Measurements from ENCODE around the gene DOCK3. TPM values are rescaled to one million over a fixed set of nuclear protein-coding genes. Genes with fewer than 3 reads are reported as not detected.
"Not testable (repeated sequence)": the region's sequence is repeated elsewhere in the genome, so short reads cannot be mapped to it uniquely, and the experiment has no call there.

DOCK3 gene
- total RNA-seq, 2 experiments from 2014 or later: 1.6 to 1.7 TPM

GRCh38 chr3:50759015-50759414, 84.3 kb downstream of the DOCK3 start:
- intact Hi-C loops (cut with micrococcal nuclease): no loop called here
- no peaks in the 10 kb centered on the region for H3K9me3 Mint-ChIP-seq
- DNase-seq: no peak
- H3K27ac Mint-ChIP-seq: no peak overlapping the region
- no peak overlapping the region for H3K4me3 Mint-ChIP-seq
- no peaks in the 10 kb centered on the region for H3K36me3 Mint-ChIP-seq (ENCODE audit: low read depth)
- no peaks in the 10 kb centered on the region for H3K27me3 Mint-ChIP-seq (ENCODE audit: low read depth)
- no peaks in the 10 kb centered on the region for H3K4me1 Mint-ChIP-seq (ENCODE audit: low read depth)
- CTCF ChIA-PET: interaction anchor here (0.6 kb wide), 1 partner anchor 157 kb away, joined by 3 read pairs; no protein-coding TSS in a partner anchor

GRCh38 chr3:50777680-50778079, 103.0 kb downstream of the DOCK3 start:
- H3K4me1 Mint-ChIP-seq (ENCODE audit: low read depth): no peaks in the 10 kb centered on the region
- peaks cover 5% of the 10 kb centered on the region for H3K9me3 Mint-ChIP-seq
- peaks cover 7% of the 10 kb centered on the region for H3K27me3 Mint-ChIP-seq (ENCODE audit: low read depth)
- no peak overlapping the region for H3K4me3 Mint-ChIP-seq
- intact Hi-C loops (cut with micrococcal nuclease): no loop called here
- H3K36me3 Mint-ChIP-seq (ENCODE audit: low read depth): peaks cover 1% of the 10 kb centered on the region
- no peak overlapping the region for H3K27ac Mint-ChIP-seq
- CTCF ChIA-PET: no interaction called here
- DNase-seq: no peak

- H3K4me1 Mint-ChIP-seq (ENCODE audit: low read depth); H3K27me3 Mint-ChIP-seq (ENCODE audit: low read depth); intact Hi-C loops (cut with micrococcal nuclease); H3K27ac Mint-ChIP-seq; H3K4me3 Mint-ChIP-seq; H3K36me3 Mint-ChIP-seq (ENCODE audit: low read depth); CTCF ChIA-PET; DNase-seq: not testable (repeated sequence)
- peaks cover 18% of the 10 kb centered on the region for H3K9me3 Mint-ChIP-seq
These were observed 107.0 kb downstream of the DOCK3 start for GRCh38 chr3:50781766-50782165.

GRCh38 chr3:50786631-50787030, 111.9 kb downstream of the DOCK3 start:
- no peak overlapping the region for H3K27ac Mint-ChIP-seq
- H3K9me3 Mint-ChIP-seq: peaks cover 16% of the 10 kb centered on the region
- CTCF ChIA-PET: no interaction called here
- H3K4me3 Mint-ChIP-seq: no peak overlapping the region
- intact Hi-C loops (cut with micrococcal nuclease): no loop called here
- DNase-seq: no peak
- H3K27me3 Mint-ChIP-seq (ENCODE audit: low read depth): peaks cover 3% of the 10 kb centered on the region
- H3K4me1 Mint-ChIP-seq (ENCODE audit: low read depth): no peaks in the 10 kb centered on the region
- peaks cover 4% of the 10 kb centered on the region for H3K36me3 Mint-ChIP-seq (ENCODE audit: low read depth)

GRCh38 chr3:50790894-50791293, 116.2 kb downstream of the DOCK3 start:
- H3K9me3 Mint-ChIP-seq; H3K36me3 Mint-ChIP-seq (ENCODE audit: low read depth); H3K27ac Mint-ChIP-seq; H3K4me3 Mint-ChIP-seq; intact Hi-C loops (cut with micrococcal nuclease); H3K4me1 Mint-ChIP-seq (ENCODE audit: low read depth); DNase-seq; H3K27me3 Mint-ChIP-seq (ENCODE audit: low read depth): not testable (repeated sequence)
- CTCF ChIA-PET: interaction anchor here (0.6 kb wide), 1 partner anchor 42 kb away, joined by 4 read pairs; no protein-coding TSS in a partner anchor

GRCh38 chr3:50792568-50792967, 117.8 kb downstream of the DOCK3 start:
- Mint-ChIP-seq H3K4me3 (no peak overlapping the region), H3K4me1 (ENCODE audit: low read depth) (no peaks in the 10 kb centered on the region), H3K27ac (no peak overlapping the region), H3K36me3 (ENCODE audit: low read depth) (no peaks in the 10 kb centered on the region), H3K27me3 (ENCODE audit: low read depth) (peaks cover 5% of the 10 kb centered on the region), H3K9me3 (no peaks in the 10 kb centered on the region)
- no peak for DNase-seq
- CTCF ChIA-PET: interaction anchor here (0.6 kb wide), 1 partner anchor 91 kb away, joined by 3 read pairs; no protein-coding TSS in a partner anchor
- intact Hi-C loops (cut with micrococcal nuclease): no loop called here

GRCh38 chr3:50803805-50804204, 129.1 kb downstream of the DOCK3 start:
- H3K4me1 Mint-ChIP-seq (ENCODE audit: low read depth); intact Hi-C loops (cut with micrococcal nuclease); H3K27me3 Mint-ChIP-seq (ENCODE audit: low read depth); H3K27ac Mint-ChIP-seq; H3K36me3 Mint-ChIP-seq (ENCODE audit: low read depth); DNase-seq; CTCF ChIA-PET; H3K4me3 Mint-ChIP-seq: not testable (repeated sequence)
- H3K9me3 Mint-ChIP-seq: peaks cover 40% of the 10 kb centered on the region

GRCh38 chr3:50804376-50804775, 129.6 kb downstream of the DOCK3 start:
- H3K9me3 Mint-ChIP-seq: peaks cover 35% of the 10 kb centered on the region
- H3K27me3 Mint-ChIP-seq (ENCODE audit: low read depth); H3K4me1 Mint-ChIP-seq (ENCODE audit: low read depth); DNase-seq; CTCF ChIA-PET; intact Hi-C loops (cut with micrococcal nuclease); H3K27ac Mint-ChIP-seq; H3K36me3 Mint-ChIP-seq (ENCODE audit: low read depth); H3K4me3 Mint-ChIP-seq: not testable (repeated sequence)

- no peak for DNase-seq
- Mint-ChIP-seq H3K9me3 (peaks cover 26% of the 10 kb centered on the region), H3K27ac (no peak overlapping the region), H3K4me1 (ENCODE audit: low read depth) (no peaks in the 10 kb centered on the region), H3K27me3 (ENCODE audit: low read depth) (no peaks in the 10 kb centered on the region), H3K36me3 (ENCODE audit: low read depth) (peaks cover 5% of the 10 kb centered on the region), H3K4me3 (no peak overlapping the region)
- intact Hi-C loops (cut with micrococcal nuclease): no loop called here
- CTCF ChIA-PET: interaction anchor here (0.6 kb wide), 1 partner anchor 9 kb away, joined by 3 read pairs; no protein-coding TSS in a partner anchor
These were observed 130.6 kb downstream of the DOCK3 start for GRCh38 chr3:50805321-50805720.

- no peaks in the 10 kb centered on the region for H3K4me1 Mint-ChIP-seq (ENCODE audit: low read depth)
- no peak for DNase-seq
- H3K27me3 Mint-ChIP-seq (ENCODE audit: low read depth): no peaks in the 10 kb centered on the region
- peaks cover 5% of the 10 kb centered on the region for H3K36me3 Mint-ChIP-seq (ENCODE audit: low read depth)
- CTCF ChIA-PET: no interaction called here
- H3K9me3 Mint-ChIP-seq: peaks cover 20% of the 10 kb centered on the region
- intact Hi-C loops (cut with micrococcal nuclease): no loop called here
- H3K4me3 Mint-ChIP-seq: no peak overlapping the region
- H3K27ac Mint-ChIP-seq: no peak overlapping the region
These were observed 131.3 kb downstream of the DOCK3 start for GRCh38 chr3:50806031-50806430.

- Mint-ChIP-seq H3K36me3 (ENCODE audit: low read depth) (peaks cover 5% of the 10 kb centered on the region), H3K27ac (no peak overlapping the region), H3K27me3 (ENCODE audit: low read depth) (no peaks in the 10 kb centered on the region), H3K9me3 (peaks cover 13% of the 10 kb centered on the region), H3K4me3 (no peak overlapping the region), H3K4me1 (ENCODE audit: low read depth) (no peaks in the 10 kb centered on the region)
- intact Hi-C loops (cut with micrococcal nuclease): no loop called here
- no peak for DNase-seq
- CTCF ChIA-PET: no interaction called here
These were observed 132.1 kb downstream of the DOCK3 start for GRCh38 chr3:50806806-50807205.

- peaks cover 5% of the 10 kb centered on the region for H3K36me3 Mint-ChIP-seq (ENCODE audit: low read depth)
- intact Hi-C loops (cut with micrococcal nuclease): no loop called here
- CTCF ChIA-PET: no interaction called here
- DNase-seq: no peak
- H3K27ac Mint-ChIP-seq: no peak overlapping the region
- H3K4me1 Mint-ChIP-seq (ENCODE audit: low read depth): no peaks in the 10 kb centered on the region
- no peaks in the 10 kb centered on the region for H3K27me3 Mint-ChIP-seq (ENCODE audit: low read depth)
- H3K4me3 Mint-ChIP-seq: no peak overlapping the region
- H3K9me3 Mint-ChIP-seq: peaks cover 10% of the 10 kb centered on the region
These were observed 132.5 kb downstream of the DOCK3 start for GRCh38 chr3:50807266-50807665.

- no peaks in the 10 kb centered on the region for H3K9me3 Mint-ChIP-seq
- peaks cover 7% of the 10 kb centered on the region for H3K4me1 Mint-ChIP-seq (ENCODE audit: low read depth)
- H3K27me3 Mint-ChIP-seq (ENCODE audit: low read depth): no peaks in the 10 kb centered on the region
- intact Hi-C loops (cut with micrococcal nuclease): no loop called here
- no peak overlapping the region for H3K4me3 Mint-ChIP-seq
- no peak for DNase-seq
- CTCF ChIA-PET: no interaction called here
- H3K27ac Mint-ChIP-seq: no peak overlapping the region
- no peaks in the 10 kb centered on the region for H3K36me3 Mint-ChIP-seq (ENCODE audit: low read depth)
These were observed 137.2 kb downstream of the DOCK3 start for GRCh38 chr3:50811893-50812292.

Data from activated naive CD4-positive, alpha-beta T cell treated with anti-CD3 and anti-CD28 coated beads for 36 hours (primary cell).